H1 (cell line): ENCODE data around the gene CAMTA1. TPM values are rescaled to one million over a fixed set of nuclear protein-coding genes. Genes with fewer than 3 reads are reported as not detected.

Source experiments
- CTCF ChIP-seq, 3 experiments: IDR thresholded peaks; 1 replicate in 2 of 3; 2 replicates in 1 of 3; pipeline versions ENCODE4 v1.5.1 to v1.6.1; 2011; ENCODE audit warnings: low read length in 3 of 3, mild to moderate bottlenecking in 3 of 3, inconsistent platforms in 2 of 3, low read depth in 1 of 3, moderate library complexity in 1 of 3; ENCODE audit not compliant: insufficient read depth in 1 of 3; ENCODE audit errors: control extremely low read depth in 1 of 3
- GTF2F1 ChIP-seq: IDR thresholded peaks from 2 replicates; pipeline ENCODE4 v1.6.1; 2012; ENCODE audit warnings: low read depth, low read length, improper control_type of control experiment, borderline replicate concordance
- MAX ChIP-seq: IDR thresholded peaks from 2 replicates; pipeline ENCODE4 v1.6.1; 2012; ENCODE audit warnings: inconsistent platforms
- polyA plus RNA-seq, 7 experiments: library from polyadenylated mRNA; depleted of rRNA in 3 of 7; stranded (reverse) in 5 of 7; unstranded in 2 of 7; fragments of >200 nt in 5 of 7; fragments of 200-250 nt in 2 of 7; gene quantifications; 1 replicate in 5 of 7; 2 replicates in 1 of 7; 4 replicates in 1 of 7; pipeline versions ENCODE4 v1.2.1 to v1.2.3, GENCODE V29; 2011 to 2013; ENCODE audit warnings: missing spikeins in 2 of 7, mixed read lengths in 2 of 7
- total RNA-seq: library from RNA; stranded (reverse); fragmentation: NEBNext Ultra II Directional; extraction: Animal tissue kit (Norgen Biotek cat#: 25700); gene quantifications from 2 replicates; pipeline ENCODE4 v1.2.1, GENCODE V29; 2021

Gene CAMTA1
- total and polyA plus RNA-seq, 2 of the 8 experiments (the other 6 are each of a cell fraction or from before 2014, with no cell fraction given) = 65.0 to 119 TPM

GRCh38 chr1:7052701-7053100 is 267.4 kb downstream of the CAMTA1 start (continued):
- no peak for TF ChIP-seq MAX
- TF ChIP-seq GTF2F1 = no peak
- no peak for TF ChIP-seq CTCF (IDR thresholded peaks at IDR 0.05; ENCODE audit: control extremely low read depth in 1 of 3, insufficient read depth in 1 of 3, low read depth in 1 of 3, low read length in 3 of 3)
